CD14-positive monocyte (primary cell): Measurements from ENCODE around the gene RASSF6. TPM values are rescaled to one million over a fixed set of nuclear protein-coding genes. Genes with fewer than 3 reads are reported as not detected.

Experiments
- DNase-seq, 3 donors: peaks; one replicate each; pipeline ENCODE4 v3.0.0-alpha.2; 2011 to 2022
- H2AFZ ChIP-seq: 2 replicates; pipeline ENCODE4 v1.6.0; 2012; ENCODE audit warnings: mild to moderate bottlenecking, low read depth, low read length, inconsistent platforms; ENCODE audit not compliant: insufficient read depth, poor library complexity, severe bottlenecking
- H3K27ac ChIP-seq, 2 donors: 1 replicate in 1 of 2; 2 replicates in 1 of 2; pipeline ENCODE4 v1.5.1; 2012 to 2013; ENCODE audit warnings: low read length in 2 of 2, control low read depth in 1 of 2, inconsistent platforms in 1 of 2, low read depth in 1 of 2, mild to moderate bottlenecking in 1 of 2
- H3K27me3 ChIP-seq, 2 donors: one replicate each; pipeline versions ENCODE4 v1.6.0 to v1.6.1; 2011 to 2013; ENCODE audit warnings: low read length in 2 of 2; ENCODE audit not compliant: control insufficient read depth in 2 of 2, insufficient read depth in 2 of 2
- H3K36me3 ChIP-seq, 2 donors: replicated peaks in 1 of 2; 1 replicate in 1 of 2; 2 replicates in 1 of 2; pipeline versions ENCODE4 v1.5.1 to v1.6.1; 2012 to 2013; ENCODE audit warnings: low read length in 2 of 2, control low read depth in 1 of 2, inconsistent platforms in 1 of 2, mild to moderate bottlenecking in 1 of 2; ENCODE audit not compliant: insufficient read depth in 2 of 2, control insufficient read depth in 1 of 2
- H3K4me1 ChIP-seq, 2 donors: 1 replicate in 1 of 2; 2 replicates in 1 of 2; pipeline versions ENCODE4 v1.5.1 to v1.6.1; 2012 to 2013; ENCODE audit warnings: low read length in 2 of 2, control low read depth in 1 of 2, inconsistent platforms in 1 of 2, mild to moderate bottlenecking in 1 of 2, moderate library complexity in 1 of 2; ENCODE audit not compliant: insufficient read depth in 2 of 2, control insufficient read depth in 1 of 2
- H3K4me2 ChIP-seq: replicated peaks from 2 replicates; pipeline ENCODE3; 2012; ENCODE audit warnings: low read length, moderate library complexity, mild to moderate bottlenecking; ENCODE audit not compliant: poor library complexity, severe bottlenecking; ENCODE audit errors: extremely low read depth
- H3K4me3 ChIP-seq, 3 experiments: fragments of 200-600 bp in 1 of 3; sonication (generic) in 1 of 3; replicated peaks in 1 of 3; 1 replicate in 2 of 3; 2 replicates in 1 of 3; pipeline ENCODE4 v1.5.1; 2011 to 2013; ENCODE audit warnings: low read length in 3 of 3, mild to moderate bottlenecking in 3 of 3, control low read depth in 2 of 3, low read depth in 2 of 3, inconsistent platforms in 1 of 3, moderate library complexity in 1 of 3
- H3K79me2 ChIP-seq: 2 replicates; pipeline ENCODE4 v1.6.0; 2012; ENCODE audit warnings: mild to moderate bottlenecking, control low read depth, inconsistent platforms, low read length, moderate library complexity; ENCODE audit not compliant: insufficient read depth
- H3K9ac ChIP-seq: 2 replicates; pipeline ENCODE4 v1.6.0; 2017; ENCODE audit warnings: low read length, mild to moderate bottlenecking; ENCODE audit not compliant: insufficient read depth, poor library complexity, severe bottlenecking
- H3K9me3 ChIP-seq, 2 donors: replicated peaks in 1 of 2; 1 replicate in 1 of 2; 2 replicates in 1 of 2; pipeline versions ENCODE4 v1.5.1 to v1.6.1; 2012 to 2013; ENCODE audit warnings: low read length in 2 of 2, control low read depth in 1 of 2; ENCODE audit not compliant: control insufficient read depth in 1 of 2, insufficient read depth in 1 of 2
- H4K20me1 ChIP-seq: 2 replicates; pipeline ENCODE4 v1.6.0; 2012; ENCODE audit warnings: mild to moderate bottlenecking, low read length, control low read depth, moderate library complexity; ENCODE audit not compliant: insufficient read depth
- H3K27ac Mint-ChIP-seq, 7 donors: one replicate each; pipeline ENCODE4 v1.8.0; 2020; ENCODE audit warnings: mild to moderate bottlenecking in 7 of 7, mixed read lengths in 7 of 7, moderate library complexity in 6 of 7, inconsistent platforms in 2 of 7
- H3K27me3 Mint-ChIP-seq, 3 donors: one replicate each; pipeline ENCODE4 v1.8.0; 2021 to 2022; ENCODE audit warnings: low read depth in 3 of 3, mild to moderate bottlenecking in 3 of 3, mixed read lengths in 3 of 3, moderate library complexity in 3 of 3, inconsistent platforms in 1 of 3
- H3K36me3 Mint-ChIP-seq, 2 donors: one replicate each; pipeline ENCODE4 v1.8.0; 2020; ENCODE audit warnings: mixed read lengths in 2 of 2, inconsistent platforms in 1 of 2, mild to moderate bottlenecking in 1 of 2
- H3K4me1 Mint-ChIP-seq: one replicate; pipeline ENCODE4 v1.8.0; 2020; ENCODE audit warnings: mild to moderate bottlenecking, mixed read lengths
- H3K4me3 Mint-ChIP-seq, 2 donors: one replicate each; pipeline ENCODE4 v1.8.0; 2020; ENCODE audit warnings: mild to moderate bottlenecking in 2 of 2, mixed read lengths in 2 of 2, moderate library complexity in 1 of 2
- H3K9me3 Mint-ChIP-seq, 7 donors: one replicate each; pipeline ENCODE4 v1.8.0; 2020 to 2022; ENCODE audit warnings: mixed read lengths in 7 of 7, mild to moderate bottlenecking in 6 of 7, moderate library complexity in 6 of 7, inconsistent platforms in 2 of 7
- WGBS: methylation state at CpG from one replicate; pipeline ENCODE4 v1.1.5; 2013; ENCODE audit warnings: missing lambda C conversion rate; ENCODE audit not compliant: insufficient coverage; 5-methylcytosine and 5-hydroxymethylcytosine counted together
- intact Hi-C, 2 donors: fragments of 100-400 bp; cut with micrococcal nuclease; formaldehyde crosslinking; loops; one replicate each; pipeline versions ENCODE4 v1.15.0 to v1.15.1; 2023
- polyA plus RNA-seq, 3 donors: library from polyadenylated mRNA; depleted of rRNA in 1 of 3; unstranded in 2 of 3; stranded (reverse) in 1 of 3; fragments of 300-500 nt in 2 of 3; fragments of >200 nt in 1 of 3; fragmentation: Illumina TruSeq in 2 of 3; gene quantifications; 1 replicate in 2 of 3; 2 replicates in 1 of 3; pipeline ENCODE4 v1.2.3, GENCODE V29; 2012 to 2021
- TF ChIP-seq, protein P1 (sequence below): fragments of 200-600 bp; IDR thresholded peaks from one replicate; pipeline ENCODE4 v1.8.0; 2022; ENCODE audit warnings: antibody characterized with exemption, mild to moderate bottlenecking

Gene RASSF6
- polyA plus RNA-seq, 3 donors = not detected

DNA sequence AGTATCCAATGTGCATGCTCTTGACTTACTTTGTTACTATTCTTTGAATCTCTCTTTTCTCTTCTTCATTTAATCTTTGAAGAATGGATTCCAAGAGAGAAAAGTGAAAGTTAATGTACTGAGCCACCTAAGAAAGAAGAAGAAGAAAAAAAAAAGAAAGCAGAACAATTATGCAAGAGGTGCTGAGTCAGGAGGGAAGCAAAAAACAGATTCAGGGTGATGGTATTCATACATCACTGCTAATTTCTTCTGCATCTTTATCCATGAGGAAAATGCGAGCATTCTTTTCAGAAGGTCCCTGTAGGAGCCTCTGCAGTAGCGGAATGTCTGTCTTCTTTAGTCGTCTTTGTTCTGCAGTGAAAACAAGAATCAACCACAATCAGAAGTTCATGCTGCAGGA, 43.9 kb downstream of the RASSF6 start:
- peak overlapping the region in 1 of 7 donors; percentile 33 for H3K27ac Mint-ChIP-seq

DNA sequence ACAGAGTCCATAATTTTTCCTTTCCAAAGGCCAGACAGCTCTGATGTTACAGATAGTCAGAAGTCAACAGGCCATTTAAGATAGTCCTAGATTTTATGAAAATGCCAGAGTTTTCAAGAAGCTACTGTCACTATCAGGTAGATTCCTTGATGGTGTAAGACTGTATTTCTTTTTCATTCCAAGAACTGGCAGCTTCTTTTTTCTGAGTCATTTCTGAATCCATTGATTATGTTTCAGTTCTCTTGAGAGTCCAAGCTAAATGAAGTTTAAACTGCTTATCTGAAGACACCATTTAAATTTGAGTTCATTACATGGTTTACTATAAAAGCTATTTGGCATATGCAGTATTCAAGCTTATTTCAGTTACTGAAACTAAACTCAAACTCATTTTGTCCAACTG, 44.6 kb downstream of the RASSF6 start:
- no peaks in the 10 kb centered on the region for H3K4me1 ChIP-seq
- Mint-ChIP-seq H3K4me3 (no peak overlapping the region), H3K36me3 (no peaks in the 10 kb centered on the region), H3K9me3 (no peaks in the 10 kb centered on the region), H3K27me3 (peaks cover 0 to 2% (median 0%) of the 10 kb centered on the region in 3 donors), H3K27ac (no peak overlapping the region), H3K4me1 (peaks cover 4% of the 10 kb centered on the region)
- no peaks in the 10 kb centered on the region for H4K20me1 ChIP-seq
- intact Hi-C loops = no loop called here
- H3K4me2 ChIP-seq = no peak overlapping the region
- H3K9ac ChIP-seq = no peak overlapping the region
- DNase-seq = no peak
- H3K9me3 ChIP-seq = no peaks in the 10 kb centered on the region
- H3K27ac ChIP-seq = no peak overlapping the region
- H3K36me3 ChIP-seq = no peaks in the 10 kb centered on the region
- TF ChIP-seq, protein P1, sequence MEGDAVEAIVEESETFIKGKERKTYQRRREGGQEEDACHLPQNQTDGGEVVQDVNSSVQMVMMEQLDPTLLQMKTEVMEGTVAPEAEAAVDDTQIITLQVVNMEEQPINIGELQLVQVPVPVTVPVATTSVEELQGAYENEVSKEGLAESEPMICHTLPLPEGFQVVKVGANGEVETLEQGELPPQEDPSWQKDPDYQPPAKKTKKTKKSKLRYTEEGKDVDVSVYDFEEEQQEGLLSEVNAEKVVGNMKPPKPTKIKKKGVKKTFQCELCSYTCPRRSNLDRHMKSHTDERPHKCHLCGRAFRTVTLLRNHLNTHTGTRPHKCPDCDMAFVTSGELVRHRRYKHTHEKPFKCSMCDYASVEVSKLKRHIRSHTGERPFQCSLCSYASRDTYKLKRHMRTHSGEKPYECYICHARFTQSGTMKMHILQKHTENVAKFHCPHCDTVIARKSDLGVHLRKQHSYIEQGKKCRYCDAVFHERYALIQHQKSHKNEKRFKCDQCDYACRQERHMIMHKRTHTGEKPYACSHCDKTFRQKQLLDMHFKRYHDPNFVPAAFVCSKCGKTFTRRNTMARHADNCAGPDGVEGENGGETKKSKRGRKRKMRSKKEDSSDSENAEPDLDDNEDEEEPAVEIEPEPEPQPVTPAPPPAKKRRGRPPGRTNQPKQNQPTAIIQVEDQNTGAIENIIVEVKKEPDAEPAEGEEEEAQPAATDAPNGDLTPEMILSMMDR = no peak
- H3K27me3 ChIP-seq = no peaks in the 10 kb centered on the region
- H3K79me2 ChIP-seq = no peaks in the 10 kb centered on the region
- no peak overlapping the region for H2AFZ ChIP-seq
- no peak overlapping the region for H3K4me3 ChIP-seq

More for the DNA sequence above, 43.9 kb downstream of the RASSF6 start:
- Histone ChIP-seq H4K20me1 (no peaks in the 10 kb centered on the region), H3K79me2 (no peaks in the 10 kb centered on the region), H3K9ac (no peak overlapping the region), H2AFZ (no peak overlapping the region), H3K4me3 (no peak overlapping the region), H3K27ac (no peak overlapping the region), H3K36me3 (no peaks in the 10 kb centered on the region), H3K9me3 (no peaks in the 10 kb centered on the region), H3K4me2 (peak overlapping the region; percentile 14), H3K27me3 (no peaks in the 10 kb centered on the region), H3K4me1 (no peaks in the 10 kb centered on the region)
- WGBS = no CpG with 5 or more reads among the region's 3 CpGs
- Mint-ChIP-seq H3K36me3 (no peaks in the 10 kb centered on the region), H3K4me1 (peaks cover 4% of the 10 kb centered on the region), H3K4me3 (no peak overlapping the region), H3K9me3 (no peaks in the 10 kb centered on the region), H3K27me3 (peaks cover 0 to 2% (median 0%) of the 10 kb centered on the region in 3 donors)
- TF ChIP-seq, protein P1 = no peak
- intact Hi-C loops = no loop called here
- DNase-seq = peak in 1 of 3 donors; percentile 14
